HL-60/S4 treated with retinoic acid at 250 ng/mL for 4 days and 3 days (cell line): ENCODE measurements around the gene BCL6B.
"Not testable (repeated sequence)": the region's sequence is repeated elsewhere in the genome, so short reads cannot be mapped to it uniquely, and the experiment has no call there.

Experiments used
- in situ Hi-C: fragments of 300-500 bp; cut with MboI; formaldehyde crosslinking; loops from 2 replicates; pipeline ENCODE4 v1.7.0; 2022; ENCODE audit warnings: low sequenced_read_pairs

BCL6B gene

DNA sequence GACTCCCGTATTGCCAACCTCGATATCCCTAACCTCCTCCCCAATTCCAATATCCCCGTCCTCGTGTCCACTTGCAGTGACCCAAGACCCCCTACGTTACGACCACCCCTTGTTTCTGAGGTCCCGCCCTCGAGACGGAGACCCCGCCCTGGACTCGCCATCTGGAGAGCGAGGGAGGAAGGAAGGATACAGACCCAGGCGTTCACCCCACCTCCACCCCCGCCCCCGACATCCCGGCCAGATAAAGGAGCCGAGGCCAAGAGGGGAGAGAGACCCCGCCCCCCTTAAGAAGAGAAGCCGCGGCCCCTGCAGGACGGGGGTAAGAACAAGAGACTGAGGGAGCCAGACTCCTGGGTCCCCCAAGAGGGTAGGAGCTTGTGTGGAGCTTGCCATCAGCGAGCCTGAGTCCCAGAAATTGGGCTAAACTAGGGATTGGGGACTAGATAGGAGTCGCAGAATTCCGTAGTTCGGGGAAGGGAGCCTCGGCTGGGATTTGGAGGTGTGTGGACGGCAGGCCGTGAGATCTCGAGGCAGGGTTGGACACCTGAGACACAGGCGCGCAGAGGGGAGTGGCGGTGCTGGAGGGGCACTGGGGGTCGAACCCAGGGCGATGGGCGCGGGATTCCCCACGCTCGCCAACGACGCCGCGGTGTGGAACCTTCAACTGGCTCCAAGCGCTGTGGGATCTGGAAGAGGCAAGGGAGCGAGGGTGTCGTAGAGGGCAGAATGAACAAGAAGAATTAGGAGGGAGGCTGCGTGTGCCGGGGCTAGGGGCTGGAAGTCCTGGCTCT is at the start of gene BCL6B:
TSS of gene BCL6B (plus strand) at position 270 of the 791 bp plus-strand sequence. CDS start 622 bp downstream, outside the sequence.
- in situ Hi-C loops = loop anchor here (25.0 kb wide), 1 partner anchor 561 kb away; no protein-coding TSS in a partner anchor

GRCh38 chr17:6979440-6979839 is 43.4 kb upstream of the BCL6B start:
- in situ Hi-C loops = not testable (repeated sequence)

DNA sequence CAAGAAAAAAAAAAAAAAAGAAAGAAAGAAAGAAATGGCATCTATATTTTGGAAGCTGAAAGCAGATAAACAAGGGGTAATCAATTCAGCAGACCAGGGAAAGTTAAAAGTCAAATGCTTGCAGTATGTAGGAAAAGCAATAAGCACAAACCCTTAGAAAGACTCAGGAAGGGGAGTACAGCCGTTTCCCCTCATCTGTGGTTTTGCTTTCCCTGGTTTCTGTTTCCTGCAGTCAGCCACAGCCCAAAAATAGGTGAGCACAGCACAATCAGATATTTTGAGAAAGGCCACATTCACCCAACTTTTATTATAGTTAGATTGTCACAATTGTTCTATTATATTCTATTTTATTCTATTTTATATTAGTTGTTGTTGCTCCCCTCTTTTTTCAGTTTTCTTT is 41.4 kb upstream of the BCL6B start:
- in situ Hi-C loops = no loop called here

GRCh38 chr17:6985266-6985665 is 37.6 kb upstream of the BCL6B start:
- in situ Hi-C loops = no loop called here

GRCh38 chr17:6986676-6987075 is 36.2 kb upstream of the BCL6B start:
- in situ Hi-C loops = no loop called here

GRCh38 chr17:6989779-6990178 is 33.1 kb upstream of the BCL6B start:
- in situ Hi-C loops = no loop called here

GRCh38 chr17:6993613-6994056 is 29.2 kb upstream of the BCL6B start:
- in situ Hi-C loops = not testable (repeated sequence)

- in situ Hi-C loops = no loop called here
Observed at GRCh38 chr17:6994118-6994598, 28.7 kb upstream of the BCL6B start.

- in situ Hi-C loops = no loop called here
Observed at GRCh38 chr17:6994666-6995256, 28.1 kb upstream of the BCL6B start.

DNA sequence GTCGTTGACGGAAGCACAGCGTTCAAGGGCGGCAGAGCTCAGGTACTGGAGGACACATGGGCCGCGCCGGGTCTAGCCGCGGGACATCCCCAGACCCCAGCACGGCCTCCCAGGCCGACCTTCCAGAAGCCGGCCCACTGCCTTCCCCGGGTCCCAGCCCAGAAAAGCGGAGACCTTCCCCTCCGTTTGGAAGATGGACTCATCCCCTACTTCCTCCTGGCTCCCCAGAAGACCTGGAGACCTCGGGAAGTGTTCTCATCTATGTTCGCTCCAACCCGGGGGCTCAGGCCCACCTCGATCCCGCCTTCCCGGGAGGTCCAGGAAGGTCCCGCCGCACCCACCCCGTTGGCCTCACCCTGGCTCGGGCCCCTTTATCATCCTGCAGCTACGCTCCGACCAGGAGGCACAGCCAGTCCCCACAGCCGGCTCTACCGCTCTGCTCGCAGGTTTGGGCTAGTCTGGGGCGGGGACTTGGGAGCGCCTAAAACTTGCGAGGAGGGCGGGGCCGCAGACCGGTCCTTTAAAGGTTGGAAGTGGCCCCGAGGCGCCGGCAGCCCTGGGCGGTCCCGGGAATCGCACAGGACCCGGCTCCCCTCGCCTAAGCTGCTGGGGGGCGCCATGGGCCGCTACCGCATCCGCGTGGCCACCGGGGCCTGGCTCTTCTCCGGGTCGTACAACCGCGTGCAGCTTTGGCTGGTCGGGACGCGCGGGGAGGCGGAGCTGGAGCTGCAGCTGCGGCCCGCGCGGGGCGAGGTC is 27.2 kb upstream of the BCL6B start, which contains the start of gene ALOX12:
TSS of gene ALOX12 (plus strand) at position 550 of the 756 bp plus-strand sequence. CDS start at position 619, 69 bp downstream.
- in situ Hi-C loops = no loop called here

DNA sequence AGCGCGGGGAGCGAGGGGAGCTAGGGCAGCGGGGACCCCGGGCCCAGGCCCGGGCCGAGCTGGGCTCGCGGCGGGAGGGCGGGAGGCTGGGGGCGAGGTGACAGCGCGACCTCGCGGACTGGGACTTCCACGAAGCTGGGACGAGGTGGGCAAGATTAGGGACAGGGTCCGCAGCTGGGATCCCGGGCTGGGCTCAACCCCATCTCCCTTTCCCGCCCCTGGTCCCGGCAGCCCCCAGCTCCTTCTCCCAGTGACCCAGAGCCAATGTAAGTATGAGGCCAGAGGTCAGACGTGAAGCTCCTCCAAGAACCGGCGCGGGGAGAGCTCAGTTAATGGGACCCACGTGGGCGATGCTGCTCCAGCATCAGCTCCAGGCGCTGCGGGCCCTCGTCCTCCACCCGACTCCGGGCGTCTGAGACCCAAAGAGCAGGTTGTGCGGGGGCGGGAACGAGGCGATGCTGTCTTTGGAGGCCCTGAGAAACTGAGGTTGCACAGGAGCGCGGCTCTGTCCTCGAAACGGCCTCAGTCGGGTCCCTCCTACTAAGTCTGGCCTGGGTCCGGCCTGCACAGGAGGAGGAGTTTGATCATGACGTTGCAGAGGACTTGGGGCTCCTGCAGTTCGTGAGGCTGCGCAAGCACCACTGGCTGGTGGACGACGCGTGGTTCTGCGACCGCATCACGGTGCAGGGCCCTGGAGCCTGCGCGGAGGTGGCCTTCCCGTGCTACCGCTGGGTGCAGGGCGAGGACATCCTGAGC is 26.4 kb upstream of the BCL6B start:
- in situ Hi-C loops = no loop called here

DNA sequence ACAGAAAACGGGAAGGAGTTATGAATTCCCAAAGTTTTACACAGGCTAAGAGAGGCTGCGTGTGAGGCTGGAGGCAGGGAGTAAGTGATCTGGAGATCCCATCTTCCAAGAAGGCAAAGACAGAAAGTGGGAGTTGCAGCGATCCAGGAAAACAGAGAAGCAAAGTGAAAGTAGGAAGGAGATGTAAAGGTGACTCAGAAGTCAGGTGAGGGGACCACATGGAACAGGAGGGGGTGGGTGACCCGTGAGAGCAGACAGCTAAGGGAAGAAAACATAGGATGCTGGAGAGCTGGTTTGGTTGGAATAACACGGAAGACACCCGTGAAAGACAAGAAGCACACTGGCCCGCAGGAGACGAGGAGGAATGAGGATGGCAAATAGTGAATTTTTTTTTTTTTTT is 25.7 kb upstream of the BCL6B start:
- in situ Hi-C loops = no loop called here

DNA sequence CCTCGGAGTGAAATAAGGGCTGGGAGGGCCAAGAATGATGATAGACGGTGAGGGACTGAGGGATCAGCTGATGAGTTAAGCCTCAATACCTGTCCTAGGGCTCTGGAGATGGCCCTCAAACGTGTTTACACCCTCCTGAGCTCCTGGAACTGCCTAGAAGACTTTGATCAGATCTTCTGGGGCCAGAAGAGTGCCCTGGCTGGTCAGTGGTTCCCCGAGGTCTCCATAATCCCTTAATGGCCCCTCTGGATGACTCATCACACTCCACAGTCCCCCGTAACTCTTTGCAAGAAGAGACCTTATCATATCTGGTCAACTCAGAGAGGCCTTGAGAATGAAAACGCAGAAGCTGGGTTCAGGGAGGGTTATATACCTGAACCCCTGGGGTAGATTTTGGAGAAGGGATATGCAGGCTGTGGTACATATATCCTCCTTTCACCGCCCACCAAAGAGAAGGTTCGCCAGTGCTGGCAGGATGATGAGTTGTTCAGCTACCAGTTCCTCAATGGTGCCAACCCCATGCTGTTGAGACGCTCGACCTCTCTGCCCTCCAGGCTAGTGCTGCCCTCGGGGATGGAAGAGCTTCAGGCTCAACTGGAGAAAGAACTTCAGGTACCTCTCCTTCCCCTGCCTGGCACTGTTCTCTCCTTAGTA is 23.9 kb upstream of the BCL6B start:
- in situ Hi-C loops = no loop called here

GRCh38 chr17:7001318-7001961 is 21.4 kb upstream of the BCL6B start:
- in situ Hi-C loops = loop anchor here (25.0 kb wide), 1 partner anchor 539 kb away; no protein-coding TSS in a partner anchor

DNA sequence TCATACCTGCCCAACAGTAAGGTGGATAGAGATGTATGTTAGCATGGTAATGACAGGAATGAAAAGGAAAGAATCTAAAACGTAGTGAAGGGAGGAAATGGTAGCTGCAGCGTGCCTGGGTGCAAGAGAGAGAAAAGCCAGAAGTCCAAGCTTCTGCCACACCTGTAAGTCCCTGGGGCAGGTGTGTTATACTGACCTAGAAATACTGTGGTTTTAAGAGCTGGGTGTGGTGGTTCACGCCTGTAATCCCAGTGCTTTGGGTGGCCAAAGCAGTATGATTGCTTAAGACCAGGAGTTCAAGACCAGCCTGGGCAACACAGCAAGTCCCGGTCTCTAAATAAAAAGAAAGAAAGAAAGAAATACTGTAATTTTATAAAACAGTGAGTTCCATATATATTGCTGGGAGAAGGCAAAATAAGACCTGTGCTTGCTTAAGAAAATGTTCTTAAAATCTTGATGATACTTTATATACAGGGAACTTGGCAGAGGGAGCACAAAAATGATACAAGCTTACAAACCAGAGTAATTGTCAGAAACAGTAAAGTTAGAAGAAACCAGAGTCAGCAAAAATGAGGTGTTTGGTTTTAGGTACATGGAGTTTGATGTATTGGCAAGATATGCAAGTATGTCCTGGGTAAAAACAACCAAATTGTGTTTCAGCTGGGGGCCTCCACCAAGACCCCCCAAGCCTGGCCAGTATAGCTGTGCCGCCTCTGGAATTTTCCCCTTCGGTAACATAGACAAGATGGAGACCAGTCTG is 20.4 kb upstream of the BCL6B start:
- in situ Hi-C loops = loop anchor here (25.0 kb wide), 1 partner anchor 540 kb away; no protein-coding TSS in a partner anchor

DNA sequence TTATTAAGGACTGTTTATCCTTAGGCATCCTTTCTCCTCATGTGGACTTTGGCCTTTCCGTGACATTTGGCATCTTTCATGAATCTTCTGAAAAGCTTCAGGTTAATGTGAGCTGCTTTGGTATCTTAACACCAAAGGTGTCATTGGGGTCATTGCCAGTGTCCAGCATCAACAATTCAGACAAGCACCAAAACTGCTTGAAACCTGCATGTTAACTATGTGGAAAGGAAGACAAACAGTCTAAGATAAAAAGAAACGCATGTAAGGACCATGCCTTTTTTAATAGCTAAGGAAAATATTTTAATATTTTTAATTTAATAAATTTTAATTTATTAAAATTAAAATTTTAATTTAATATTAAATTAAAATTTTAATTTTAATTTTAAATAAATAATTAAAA is 19.1 kb upstream of the BCL6B start:
- in situ Hi-C loops = loop anchor here (25.0 kb wide), 1 partner anchor 541 kb away; no protein-coding TSS in a partner anchor

- in situ Hi-C loops = loop anchor here (25.0 kb wide), 1 partner anchor 542 kb away; no protein-coding TSS in a partner anchor
Observed at GRCh38 chr17:7004398-7005253, 18.2 kb upstream of the BCL6B start.

GRCh38 chr17:7005716-7006115 is 17.1 kb upstream of the BCL6B start:
- in situ Hi-C loops = loop anchor here (25.0 kb wide), 1 partner anchor 543 kb away; no protein-coding TSS in a partner anchor
